Posterior vena cava (tissue), 2 donors: ENCODE results near the gene OR51V1. TPM values are rescaled to one million over a fixed set of nuclear protein-coding genes. Genes with fewer than 3 reads are reported as not detected.
"Not testable (repeated sequence)": the region's sequence is repeated elsewhere in the genome, so short reads cannot be mapped to it uniquely, and the experiment has no call there.

Experiments
- DNase-seq: peaks from one replicate; pipeline ENCODE4 v3.0.0-alpha.2; 2020; ENCODE audit warnings: low spot score
- intact Hi-C, 2 donors: fragments of 100-400 bp; cut with DNase I; formaldehyde crosslinking; loops; one replicate each; pipeline versions ENCODE4 v1.14.1 to v1.14.2; 2022 to 2023
- long read RNA-seq, 2 donors: library from polyadenylated mRNA; unstranded; transcript quantifications; one replicate each; pipeline ENCODE4 v2.0.0, GENCODE V29; 2020 to 2021
- total RNA-seq, 2 donors: library from RNA; stranded (reverse); fragmentation: NEBNext Ultra II Directional; extraction: Animal tissue kit (Norgen Biotek cat#: 25700); gene quantifications; one replicate each; pipeline ENCODE4 v1.2.1, GENCODE V29; 2021
- donor health status: DM: yes; HTN: yes; CAD: no.
- donor health status: DM: yes; HTN: yes; CAD: no.

Gene OR51V1
- not detected for total RNA-seq
- long read RNA-seq, donor 1, result 0 reads
- long read RNA-seq, donor 2, result 0 reads

GRCh38 chr11:5200582-5200981 is at the start of gene OR51V1:
OR51V1 (minus strand) TSS chr11:5200682; CDS start chr11:5200682, 0 bp downstream.
- intact Hi-C loops, result loop anchor here (5.0 to 10.0 kb wide), 2 partner anchors 84 to 697 kb away; no protein-coding TSS in a partner anchor
- no peak for DNase-seq

GRCh38 chr11:5249807-5250396 is 49.4 kb upstream of the OR51V1 start, which contains the start of gene HBG1:
HBG1 (minus strand) TSS chr11:5249857; CDS start chr11:5249804, 53 bp downstream.
- intact Hi-C loops, result not testable (repeated sequence)

GRCh38 chr11:5248498-5248897 is 48.0 kb upstream of the OR51V1 start:
- DNase-seq, intact Hi-C loops: not testable (repeated sequence)

More at GRCh38 chr11:5249807-5250396, 49.4 kb upstream of the OR51V1 start, which contains the start of gene HBG1:
- not testable (repeated sequence) for DNase-seq

- no peak for DNase-seq
- intact Hi-C loops, result no loop called here
Measured at GRCh38 chr11:5247472-5248192, 47.1 kb upstream of the OR51V1 start.

- intact Hi-C loops, result no loop called here
- DNase-seq, result no peak
Measured at GRCh38 chr11:5246772-5247471, 46.4 kb upstream of the OR51V1 start.

- intact Hi-C loops, result no loop called here
- DNase-seq, result no peak
Measured at GRCh38 chr11:5245155-5245554, 44.7 kb upstream of the OR51V1 start.

- intact Hi-C loops, result no loop called here
- DNase-seq, result no peak
Measured at GRCh38 chr11:5243816-5244180, 43.3 kb upstream of the OR51V1 start.

GRCh38 chr11:5242933-5243815 is 42.7 kb upstream of the OR51V1 start:
- no peak for DNase-seq
- intact Hi-C loops, result no loop called here

GRCh38 chr11:5242208-5242607 is 41.7 kb upstream of the OR51V1 start:
- no peak for DNase-seq
- intact Hi-C loops, result no loop called here

GRCh38 chr11:5241458-5241857 is 41.0 kb upstream of the OR51V1 start:
- intact Hi-C loops, result no loop called here
- no peak for DNase-seq

- intact Hi-C loops, result no loop called here
- DNase-seq, result no peak
Measured at GRCh38 chr11:5240458-5240857, 40.0 kb upstream of the OR51V1 start.

GRCh38 chr11:5240056-5240455 is 39.6 kb upstream of the OR51V1 start:
- DNase-seq, result no peak
- intact Hi-C loops, result no loop called here

GRCh38 chr11:5239046-5239445 is 38.6 kb upstream of the OR51V1 start:
- DNase-seq, result no peak

GRCh38 chr11:5238486-5238885 is 38.0 kb upstream of the OR51V1 start:
- no peak for DNase-seq
- intact Hi-C loops, result no loop called here

More at GRCh38 chr11:5239046-5239445, 38.6 kb upstream of the OR51V1 start:
- intact Hi-C loops, result no loop called here

- intact Hi-C loops, result no loop called here
- DNase-seq, result no peak
Measured at GRCh38 chr11:5237420-5237819, 36.9 kb upstream of the OR51V1 start.

- intact Hi-C loops, result no loop called here
- no peak for DNase-seq
Measured at GRCh38 chr11:5235364-5236095, 35.0 kb upstream of the OR51V1 start.

- DNase-seq, result no peak
- intact Hi-C loops, result no loop called here
Measured at GRCh38 chr11:5234381-5234834, 33.9 kb upstream of the OR51V1 start, which contains the start of gene HBD. HBD (minus strand) TSS chr11:5234483; CDS start chr11:5234433, 50 bp downstream.

GRCh38 chr11:5233307-5233706 is 32.8 kb upstream of the OR51V1 start:
- intact Hi-C loops, result no loop called here
- no peak for DNase-seq
